ENCODE measurements around the gene MRPS18B. TPM values are rescaled to one million over a fixed set of nuclear protein-coding genes. Genes with fewer than 3 reads are reported as not detected.

The MRPS18B gene
- total RNA-seq, 2 experiments from 2014 or later: 59.0 to 79.6 TPM

DNA sequence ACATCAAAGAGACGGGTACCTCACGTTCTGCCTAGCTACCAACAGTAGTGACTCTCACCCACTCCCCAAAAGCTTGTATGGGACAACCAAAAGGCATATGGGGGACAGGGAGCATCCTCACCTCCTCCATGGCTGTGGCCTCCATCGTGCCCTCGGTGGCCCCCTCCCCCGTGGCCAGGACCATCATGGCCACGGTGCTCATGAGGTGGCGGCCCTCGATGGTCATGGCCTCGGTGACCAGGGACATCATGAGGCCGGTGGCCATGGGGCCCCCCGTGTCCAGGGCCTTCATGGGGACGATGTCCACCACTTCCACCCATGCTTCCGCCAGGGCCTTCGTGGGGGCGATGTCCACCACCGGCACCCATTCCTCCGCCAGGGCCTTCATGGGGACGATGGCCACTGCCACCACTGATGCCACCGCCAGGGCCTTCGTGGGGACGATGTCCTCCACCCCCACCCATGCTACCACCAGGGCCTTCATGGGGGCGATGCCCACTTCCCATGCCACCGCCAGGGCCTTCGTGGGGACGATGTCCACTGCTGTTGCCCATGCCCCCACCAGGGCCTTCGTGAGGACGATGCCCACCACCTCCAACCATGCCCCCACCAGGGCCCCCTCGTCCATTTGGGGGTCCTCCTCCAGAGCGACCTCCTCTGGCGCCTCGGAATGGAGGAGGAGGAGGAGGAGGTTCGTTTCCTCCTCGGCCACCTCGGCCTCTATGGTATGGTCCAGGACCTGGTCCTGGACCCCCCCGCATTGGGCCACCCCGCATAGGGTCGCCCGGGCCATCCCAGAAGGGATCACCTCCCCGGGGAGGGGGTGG, 15.6 kb upstream of the MRPS18B start:
- no peak overlapping the region for H3K27ac ChIP-seq (ENCODE audit: low read depth, low read length, poor library complexity, severe bottlenecking)

DNA sequence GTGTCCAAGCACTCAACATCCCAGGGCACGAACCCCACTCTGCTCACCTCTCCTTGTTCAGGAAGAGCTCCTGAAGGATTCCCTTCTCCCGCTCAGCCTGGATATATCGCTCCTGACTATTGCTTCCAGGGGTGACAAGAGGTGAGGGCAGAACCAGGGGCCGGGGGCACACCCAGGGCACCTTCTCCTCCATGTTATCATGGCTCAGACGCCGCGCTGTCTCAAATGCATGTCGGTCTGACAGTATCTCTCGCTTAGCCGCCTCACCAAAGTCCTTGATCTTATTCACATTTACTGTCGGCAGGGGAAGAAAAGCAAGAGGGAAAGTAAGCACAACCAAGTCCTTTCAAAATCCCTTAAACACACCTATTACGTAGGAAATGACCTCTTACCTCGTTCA, 13.7 kb upstream of the MRPS18B start:
- no peak for DNase-seq (ENCODE audit: low spot score)
- Histone ChIP-seq H3K9me3 (ENCODE audit: low read length) (no peaks in the 10 kb centered on the region), H3K27ac (ENCODE audit: low read depth, low read length, poor library complexity, severe bottlenecking) (no peak overlapping the region), H3K4me2 (ENCODE audit: low read length) (no peak overlapping the region), H3K4me1 (ENCODE audit: insufficient read depth, low read length, poor library complexity, severe bottlenecking) (no peaks in the 10 kb centered on the region), H3K79me2 (ENCODE audit: insufficient read depth, low read depth, low read length) (peaks cover 5% of the 10 kb centered on the region; the same call in 1 of the 2 replicates), H3K36me3 (ENCODE audit: insufficient read depth, low read length) (peaks cover 100% of the 10 kb centered on the region), H3K4me3 (ENCODE audit: low read depth, low read length, poor library complexity, severe bottlenecking) (no peak overlapping the region), H3K9me2 (ENCODE audit: insufficient read depth, low read length) (no peaks in the 10 kb centered on the region), H4K20me1 (ENCODE audit: insufficient read depth, low read length) (0 out of 2 replicates have a peak, but pooled peaks cover 6% of the 10 kb centered on the region), H2AFZ (ENCODE audit: low read length) (no peak overlapping the region)
- CTCF ChIA-PET (ENCODE audit: unreplicated experiment): no interaction called here
- TF ChIP-seq EZH2phosphoT487 (IDR thresholded peaks at IDR 0.05; ENCODE audit: borderline replicate concordance, low read depth, low read length): no peak
- TF ChIP-seq, protein P1, sequence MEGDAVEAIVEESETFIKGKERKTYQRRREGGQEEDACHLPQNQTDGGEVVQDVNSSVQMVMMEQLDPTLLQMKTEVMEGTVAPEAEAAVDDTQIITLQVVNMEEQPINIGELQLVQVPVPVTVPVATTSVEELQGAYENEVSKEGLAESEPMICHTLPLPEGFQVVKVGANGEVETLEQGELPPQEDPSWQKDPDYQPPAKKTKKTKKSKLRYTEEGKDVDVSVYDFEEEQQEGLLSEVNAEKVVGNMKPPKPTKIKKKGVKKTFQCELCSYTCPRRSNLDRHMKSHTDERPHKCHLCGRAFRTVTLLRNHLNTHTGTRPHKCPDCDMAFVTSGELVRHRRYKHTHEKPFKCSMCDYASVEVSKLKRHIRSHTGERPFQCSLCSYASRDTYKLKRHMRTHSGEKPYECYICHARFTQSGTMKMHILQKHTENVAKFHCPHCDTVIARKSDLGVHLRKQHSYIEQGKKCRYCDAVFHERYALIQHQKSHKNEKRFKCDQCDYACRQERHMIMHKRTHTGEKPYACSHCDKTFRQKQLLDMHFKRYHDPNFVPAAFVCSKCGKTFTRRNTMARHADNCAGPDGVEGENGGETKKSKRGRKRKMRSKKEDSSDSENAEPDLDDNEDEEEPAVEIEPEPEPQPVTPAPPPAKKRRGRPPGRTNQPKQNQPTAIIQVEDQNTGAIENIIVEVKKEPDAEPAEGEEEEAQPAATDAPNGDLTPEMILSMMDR (conservative IDR thresholded peaks at IDR 0.05; ENCODE audit: low read length): no peak
- POLR2A ChIA-PET: interaction anchor here (1.6 kb wide), 1 partner anchor 10 kb away, joined by 5 read pairs; no protein-coding TSS in a partner anchor
- intact Hi-C loops (cut with micrococcal nuclease; ENCODE audit: unreplicated experiment): no loop called here
- TSS peak; percentile 31 for BruUV-seq (replicated peaks)

More for the DNA sequence above, 15.6 kb upstream of the MRPS18B start:
- Histone ChIP-seq H3K79me2 (ENCODE audit: insufficient read depth, low read depth, low read length) (peaks cover 5% of the 10 kb centered on the region; the same call in 1 of the 2 replicates), H3K9me2 (ENCODE audit: insufficient read depth, low read length) (no peaks in the 10 kb centered on the region), H4K20me1 (ENCODE audit: insufficient read depth, low read length) (0 out of 2 replicates have a peak, but pooled peaks cover 6% of the 10 kb centered on the region), H3K4me2 (ENCODE audit: low read length) (no peak overlapping the region), H3K4me3 (ENCODE audit: low read depth, low read length, poor library complexity, severe bottlenecking) (no peak overlapping the region), H3K36me3 (ENCODE audit: insufficient read depth, low read length) (peaks cover 92% of the 10 kb centered on the region), H3K4me1 (ENCODE audit: insufficient read depth, low read length, poor library complexity, severe bottlenecking) (no peaks in the 10 kb centered on the region), H3K9me3 (ENCODE audit: low read length) (no peaks in the 10 kb centered on the region), H2AFZ (ENCODE audit: low read length) (no peak overlapping the region)
- POLR2A ChIA-PET: interaction anchor here (0.6 to 6.3 kb wide), 2 partner anchors 11 to 27 kb away, joined by 3 to 38 read pairs; no protein-coding TSS in a partner anchor
- CTCF ChIA-PET (ENCODE audit: unreplicated experiment): no interaction called here
- DNase-seq (ENCODE audit: low spot score): no peak
- intact Hi-C loops (cut with micrococcal nuclease; ENCODE audit: unreplicated experiment): no loop called here
- no peak for TF ChIP-seq EZH2phosphoT487 (IDR thresholded peaks at IDR 0.05; ENCODE audit: borderline replicate concordance, low read depth, low read length)
- TF ChIP-seq, protein P1 (conservative IDR thresholded peaks at IDR 0.05; ENCODE audit: low read length): no peak
- no TSS peak for BruUV-seq (replicated peaks)

DNA sequence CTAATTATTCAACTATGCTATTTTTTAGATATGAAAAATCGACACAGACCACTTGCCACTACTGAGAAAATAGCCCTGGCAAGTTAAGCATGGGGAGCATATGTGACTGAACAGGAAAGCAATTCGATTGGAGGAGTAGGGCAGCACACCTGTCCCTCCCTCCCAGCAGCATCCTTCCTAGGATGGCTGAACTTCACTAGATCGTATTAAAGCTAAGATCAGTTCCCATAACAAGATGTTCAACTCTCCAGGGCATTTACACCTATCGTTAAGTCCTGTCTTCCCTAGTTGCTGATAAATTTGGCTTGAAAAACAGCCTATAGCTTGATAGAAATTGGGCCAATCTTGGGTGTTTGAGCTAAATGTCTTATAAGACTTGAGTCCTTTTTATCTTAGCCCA, 7.6 kb upstream of the MRPS18B start:
- peaks cover 27% of the 10 kb centered on the region for H3K4me1 ChIP-seq (ENCODE audit: insufficient read depth, low read length, poor library complexity, severe bottlenecking)
- no peak overlapping the region for H3K4me3 ChIP-seq (ENCODE audit: low read depth, low read length, poor library complexity, severe bottlenecking)
- CTCF ChIA-PET (ENCODE audit: unreplicated experiment): no interaction called here
- peaks cover 93% of the 10 kb centered on the region for H3K36me3 ChIP-seq (ENCODE audit: insufficient read depth, low read length)
- H4K20me1 ChIP-seq (ENCODE audit: insufficient read depth, low read length): peaks cover 36% of the 10 kb centered on the region; the same call in 1 of the 2 replicates
- DNase-seq (ENCODE audit: low spot score): no peak
- POLR2A ChIA-PET: no interaction called here
- no TSS peak for BruUV-seq (replicated peaks)
- TF ChIP-seq EZH2phosphoT487 (IDR thresholded peaks at IDR 0.05; ENCODE audit: borderline replicate concordance, low read depth, low read length): no peak
- no peak overlapping the region for H3K4me2 ChIP-seq (ENCODE audit: low read length)
- intact Hi-C loops (cut with micrococcal nuclease; ENCODE audit: unreplicated experiment): no loop called here
- no peaks in the 10 kb centered on the region for H3K9me3 ChIP-seq (ENCODE audit: low read length)
- peaks cover 40% of the 10 kb centered on the region; the same call in 1 of the 2 replicates for H3K79me2 ChIP-seq (ENCODE audit: insufficient read depth, low read depth, low read length)
- no peak overlapping the region for H2AFZ ChIP-seq (ENCODE audit: low read length)
- no peak overlapping the region for H3K27ac ChIP-seq (ENCODE audit: low read depth, low read length, poor library complexity, severe bottlenecking)
- H3K9me2 ChIP-seq (ENCODE audit: insufficient read depth, low read length): no peaks in the 10 kb centered on the region

All from OCI-LY7 (cell line).